GM18505 (cell line): ENCODE results near the gene ABCG4.
"Not testable (repeated sequence)": the region's sequence is repeated elsewhere in the genome, so short reads cannot be mapped to it uniquely, and the experiment has no call there.

Experiments used
- ATAC-seq: cut with Tn5 transposase; IDR thresholded peaks from one replicate; pipeline ENCODE4 v1.9.1; 2021; ENCODE audit not compliant: unreplicated experiment
- POLR2A ChIP-seq: IDR thresholded peaks from 4 replicates; pipeline ENCODE4 v1.6.1; 2011; ENCODE audit warnings: borderline replicate concordance; ENCODE audit not compliant: insufficient read depth, insufficient read length; ENCODE audit errors: extremely low read depth

ABCG4 gene

DNA sequence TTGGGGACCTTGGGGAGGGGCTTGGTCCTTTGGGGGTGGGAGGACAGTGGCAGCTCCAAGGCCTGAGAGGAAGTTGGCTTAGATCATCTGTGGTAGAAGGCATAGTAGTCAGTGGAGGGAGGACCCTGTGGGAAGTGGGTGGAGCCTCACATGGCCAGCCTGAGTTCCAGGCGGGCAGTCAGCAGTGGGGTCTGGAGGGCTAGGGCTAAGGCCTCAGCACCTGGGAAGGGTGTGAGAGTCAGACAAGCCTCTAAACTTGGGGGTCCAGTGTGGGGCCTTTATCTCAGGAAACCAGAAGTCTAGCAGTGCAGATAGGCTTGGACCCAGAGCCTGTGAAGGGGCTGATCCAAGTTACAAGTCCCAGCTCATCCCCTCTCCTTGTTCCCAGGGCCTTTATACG is 23.7 kb downstream of the ABCG4 start:
- ATAC-seq = no peak
- TF ChIP-seq POLR2A = no peak

GRCh38 chr11:119173453-119173852 is 24.6 kb downstream of the ABCG4 start:
- no peak for ATAC-seq
- TF ChIP-seq POLR2A = no peak

- no peak for TF ChIP-seq POLR2A
Measured at GRCh38 chr11:119175493-119176077, 26.7 kb downstream of the ABCG4 start.

DNA sequence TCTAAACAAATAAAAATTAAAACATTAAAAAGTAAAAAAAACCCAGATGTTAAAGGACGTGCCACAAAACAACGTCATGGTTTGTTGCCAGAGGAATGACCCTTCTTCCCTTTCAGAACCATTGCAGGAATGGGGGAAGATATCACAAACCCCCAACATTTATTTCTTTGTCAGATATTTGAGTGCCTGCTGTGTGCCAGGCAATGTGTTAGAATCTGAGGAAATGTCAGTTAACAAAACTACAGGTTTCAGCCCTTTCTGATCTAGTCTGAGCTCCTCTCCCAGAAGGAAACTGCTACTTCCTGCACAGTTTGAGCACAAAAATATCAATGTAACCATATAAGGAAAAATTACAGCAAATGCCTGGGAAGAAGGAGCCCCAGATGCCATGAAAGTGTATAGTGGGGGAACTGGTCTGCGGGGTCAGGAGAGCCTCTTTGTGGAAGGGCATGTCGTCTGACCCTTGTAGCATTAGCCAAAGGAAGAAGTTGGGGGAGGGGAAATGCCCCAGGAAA is 29.4 kb downstream of the ABCG4 start:
- TF ChIP-seq POLR2A = no peak
- no peak for ATAC-seq

More at GRCh38 chr11:119175493-119176077, 26.7 kb downstream of the ABCG4 start:
- no peak for ATAC-seq

GRCh38 chr11:119179342-119179741 is 30.5 kb downstream of the ABCG4 start:
- TF ChIP-seq POLR2A = no peak
- no peak for ATAC-seq

- ATAC-seq = no peak
- no peak for TF ChIP-seq POLR2A
Measured at GRCh38 chr11:119179983-119180382, 31.1 kb downstream of the ABCG4 start.

GRCh38 chr11:119180729-119181676 is 32.2 kb downstream of the ABCG4 start:
- TF ChIP-seq POLR2A = no peak
- no peak for ATAC-seq

DNA sequence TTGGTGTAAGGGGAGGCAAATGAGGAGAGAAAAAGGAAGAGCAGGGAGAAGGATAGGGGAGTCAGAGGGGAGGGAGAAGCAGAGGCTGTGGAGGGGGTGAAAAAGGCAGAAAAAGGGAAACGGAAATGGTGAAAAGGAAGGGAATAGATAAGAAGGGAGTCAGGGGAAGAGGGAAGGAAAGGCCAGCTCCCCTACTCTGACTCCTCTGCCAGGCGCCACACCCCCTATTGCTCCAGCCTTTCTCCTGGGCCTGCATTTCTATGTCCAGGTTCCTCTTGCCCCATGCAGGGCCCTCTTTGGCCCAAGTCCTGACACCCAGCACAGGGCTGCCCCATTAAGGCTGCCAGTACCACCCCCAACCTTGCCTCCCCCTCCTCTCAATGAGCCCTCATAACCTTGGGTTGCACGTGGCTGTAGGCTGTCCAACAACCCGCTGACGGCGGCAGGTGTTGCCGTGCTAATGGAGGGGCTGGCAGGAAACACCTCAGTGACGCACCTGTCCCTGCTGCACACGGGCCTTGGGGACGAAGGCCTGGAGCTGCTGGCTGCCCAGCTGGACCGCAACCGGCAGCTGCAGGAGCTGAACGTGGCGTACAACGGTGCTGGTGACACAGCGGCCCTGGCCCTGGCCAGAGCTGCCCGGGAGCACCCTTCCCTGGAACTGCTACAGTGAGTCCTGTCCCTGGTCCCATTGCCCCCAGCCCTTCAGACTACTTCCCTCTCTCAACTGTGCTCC is 33.0 kb downstream of the ABCG4 start:
- TF ChIP-seq POLR2A = no peak
- no peak for ATAC-seq

GRCh38 chr11:119184399-119184798 is 35.5 kb downstream of the ABCG4 start:
- ATAC-seq = not testable (repeated sequence)

GRCh38 chr11:119185981-119186634 is 37.3 kb downstream of the ABCG4 start:
- TF ChIP-seq POLR2A = no peak
- ATAC-seq = no peak

DNA sequence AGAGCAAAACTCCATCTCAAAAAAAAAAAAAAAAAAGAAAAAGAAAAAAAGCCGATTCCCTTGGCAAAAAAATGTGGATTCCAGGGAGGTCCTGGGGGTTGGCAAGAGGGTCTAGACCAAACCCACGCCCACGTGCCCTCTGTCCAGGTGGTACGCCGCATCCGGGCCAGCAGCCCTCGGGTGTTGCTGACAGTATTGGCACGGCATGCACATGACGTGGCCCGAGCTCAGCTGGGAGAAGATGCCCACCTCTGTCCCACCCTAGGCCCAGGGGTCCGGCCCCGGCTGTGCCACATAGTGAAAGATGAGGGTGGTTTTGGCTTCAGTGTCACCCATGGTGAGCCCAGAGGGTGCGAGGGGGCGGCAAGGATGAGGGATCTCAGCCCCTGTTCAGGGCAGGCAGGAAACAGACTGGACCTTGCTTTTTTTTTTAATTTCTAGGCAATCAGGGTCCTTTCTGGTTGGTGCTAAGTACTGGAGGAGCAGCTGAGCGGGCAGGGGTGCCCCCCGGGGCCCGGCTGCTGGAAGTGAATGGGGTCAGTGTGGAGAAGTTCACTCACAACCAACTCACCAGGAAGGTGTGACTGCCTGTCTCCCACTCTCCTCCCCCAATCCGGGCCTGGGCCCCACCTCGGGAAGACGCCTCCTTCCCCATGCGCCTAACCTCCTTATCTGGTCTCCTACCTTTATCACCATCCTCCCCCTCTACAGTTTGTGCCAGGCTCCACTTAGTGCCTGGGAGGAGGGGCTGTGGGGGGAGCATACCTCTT is 38.5 kb downstream of the ABCG4 start:
- no peak for TF ChIP-seq POLR2A
- ATAC-seq = no peak

DNA sequence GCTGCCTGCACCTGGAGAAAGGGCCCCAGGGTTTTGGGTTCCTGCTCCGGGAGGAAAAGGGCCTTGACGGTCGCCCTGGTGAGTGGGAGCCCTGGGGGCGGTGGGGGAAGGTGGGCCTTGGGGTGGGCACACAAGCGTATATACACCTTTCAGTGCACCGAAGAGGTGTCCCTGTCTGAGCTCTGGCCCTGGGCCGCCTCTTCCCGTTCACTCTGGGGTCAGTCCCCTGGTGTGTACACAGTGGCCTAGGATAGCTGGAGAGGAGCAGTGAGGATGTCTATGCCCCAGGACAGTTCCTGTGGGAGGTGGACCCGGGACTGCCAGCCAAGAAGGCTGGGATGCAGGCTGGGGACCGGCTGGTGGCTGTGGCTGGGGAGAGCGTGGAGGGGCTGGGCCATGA is 39.2 kb downstream of the ABCG4 start:
- no peak for ATAC-seq
- TF ChIP-seq POLR2A = no peak

- no peak for ATAC-seq
- TF ChIP-seq POLR2A = no peak
Measured at GRCh38 chr11:119188887-119189286, 40.0 kb downstream of the ABCG4 start.

DNA sequence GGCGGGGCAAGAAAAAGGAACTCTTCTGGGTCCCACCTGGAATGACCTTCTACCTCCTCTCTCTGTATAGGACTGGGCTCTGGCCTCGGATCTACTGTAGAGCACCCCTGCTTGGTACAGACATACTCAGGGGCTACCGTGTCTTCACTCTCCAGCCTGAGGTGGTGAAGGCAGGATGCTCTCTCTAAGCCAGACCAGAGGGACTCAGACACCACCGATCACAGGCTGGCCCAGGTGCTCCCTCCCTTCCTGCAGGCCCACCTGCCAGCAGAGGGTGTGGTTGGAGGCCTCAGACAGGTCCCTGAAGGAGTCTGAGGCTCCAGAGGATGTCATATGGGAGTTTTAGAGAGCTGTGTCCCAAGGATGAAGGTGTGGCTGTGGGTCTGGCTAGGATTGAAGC is 40.5 kb downstream of the ABCG4 start:
- ATAC-seq = no peak

More for the DNA sequence above, 40.5 kb downstream of the ABCG4 start:
- no peak for TF ChIP-seq POLR2A
